ENCODE data around the gene CERK. TPM values are rescaled to one million over a fixed set of nuclear protein-coding genes. Genes with fewer than 3 reads are reported as not detected.

The CERK gene
- total RNA-seq, 1 donor from 2014 or later, result 26.1 TPM

DNA sequence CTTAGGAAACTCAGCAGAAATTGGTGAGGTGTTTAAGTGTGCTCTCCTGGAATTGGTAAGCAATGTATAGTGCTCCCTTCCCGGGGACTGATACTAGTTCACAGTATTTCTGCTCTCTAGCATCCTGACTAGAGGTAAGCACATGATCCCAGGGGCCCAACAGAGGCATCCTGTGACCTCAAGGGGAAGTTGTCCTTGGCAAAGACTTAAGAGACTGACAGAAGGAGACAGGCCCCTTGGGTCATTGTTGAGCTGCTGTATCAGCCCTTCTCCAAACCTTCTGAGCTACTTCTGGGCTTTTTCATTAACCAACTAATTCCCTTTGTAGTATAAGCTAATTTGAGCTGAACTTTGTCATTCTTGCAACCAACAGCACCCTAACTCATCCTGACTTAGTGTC, 20.1 kb upstream of the CERK start:
- Histone ChIP-seq H3K36me3 (no peaks in the 10 kb centered on the region), H3K4me1 (peaks cover 41% of the 10 kb centered on the region), H3K9me3 (peaks cover 9% of the 10 kb centered on the region), H3K27me3 (ENCODE audit: low read depth) (no peaks in the 10 kb centered on the region), H3K4me3 (no peak overlapping the region), H3K27ac (no peak overlapping the region)
- intact Hi-C loops (cut with DNase I), result no loop called here
- DNase-seq (peak; percentile 35), ATAC-seq (no peak)
- TF ChIP-seq, protein P1, sequence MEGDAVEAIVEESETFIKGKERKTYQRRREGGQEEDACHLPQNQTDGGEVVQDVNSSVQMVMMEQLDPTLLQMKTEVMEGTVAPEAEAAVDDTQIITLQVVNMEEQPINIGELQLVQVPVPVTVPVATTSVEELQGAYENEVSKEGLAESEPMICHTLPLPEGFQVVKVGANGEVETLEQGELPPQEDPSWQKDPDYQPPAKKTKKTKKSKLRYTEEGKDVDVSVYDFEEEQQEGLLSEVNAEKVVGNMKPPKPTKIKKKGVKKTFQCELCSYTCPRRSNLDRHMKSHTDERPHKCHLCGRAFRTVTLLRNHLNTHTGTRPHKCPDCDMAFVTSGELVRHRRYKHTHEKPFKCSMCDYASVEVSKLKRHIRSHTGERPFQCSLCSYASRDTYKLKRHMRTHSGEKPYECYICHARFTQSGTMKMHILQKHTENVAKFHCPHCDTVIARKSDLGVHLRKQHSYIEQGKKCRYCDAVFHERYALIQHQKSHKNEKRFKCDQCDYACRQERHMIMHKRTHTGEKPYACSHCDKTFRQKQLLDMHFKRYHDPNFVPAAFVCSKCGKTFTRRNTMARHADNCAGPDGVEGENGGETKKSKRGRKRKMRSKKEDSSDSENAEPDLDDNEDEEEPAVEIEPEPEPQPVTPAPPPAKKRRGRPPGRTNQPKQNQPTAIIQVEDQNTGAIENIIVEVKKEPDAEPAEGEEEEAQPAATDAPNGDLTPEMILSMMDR (IDR thresholded peaks at IDR 0.05), result no peak

DNA sequence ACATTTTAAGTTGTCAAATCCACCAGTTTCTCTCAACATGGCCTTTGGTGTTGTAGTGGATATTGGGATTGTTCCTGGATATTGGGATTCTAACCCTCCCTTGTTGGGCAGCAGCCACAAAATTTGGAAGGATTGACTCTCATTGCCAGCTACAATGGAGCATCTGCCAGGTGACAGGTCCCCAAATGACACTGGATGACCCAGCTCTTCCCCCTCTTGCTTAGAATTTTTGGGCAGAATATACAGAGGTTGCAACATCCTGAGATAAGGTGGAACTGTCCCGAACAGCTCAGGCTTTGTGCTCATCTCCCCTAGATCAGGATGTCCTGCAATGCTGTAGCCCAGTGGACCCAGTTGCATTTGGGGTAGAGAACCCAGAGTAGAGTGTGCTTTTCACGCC, 19.1 kb upstream of the CERK start:
- Histone ChIP-seq H3K4me1 (peaks cover 48% of the 10 kb centered on the region), H3K27me3 (ENCODE audit: low read depth) (no peaks in the 10 kb centered on the region)
- intact Hi-C loops (cut with DNase I), result no loop called here

DNA sequence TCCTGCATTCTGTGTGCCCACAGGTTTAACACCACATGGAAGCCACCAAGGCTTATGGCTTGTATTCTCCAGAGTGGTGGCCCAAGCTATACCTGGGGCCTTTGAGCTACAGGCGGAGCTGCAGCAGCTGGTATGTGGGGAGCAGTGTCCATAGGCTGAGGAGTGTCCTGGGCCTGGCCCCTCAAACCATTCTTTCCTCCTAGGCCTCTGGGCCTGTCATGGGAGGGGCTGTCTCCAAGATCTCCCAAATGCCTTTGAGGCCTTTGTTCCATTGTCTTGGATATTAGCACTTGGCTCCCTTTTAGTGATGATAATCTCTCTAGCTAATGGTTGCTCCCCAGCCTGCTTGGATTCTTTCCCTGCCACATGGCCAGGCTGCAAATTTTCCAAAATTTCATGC, 18.0 kb upstream of the CERK start:
- DNase-seq (no peak), ATAC-seq (no peak)
- Histone ChIP-seq H3K27me3 (ENCODE audit: low read depth) (no peaks in the 10 kb centered on the region), H3K36me3 (no peaks in the 10 kb centered on the region), H3K4me1 (peaks cover 45% of the 10 kb centered on the region), H3K9me3 (peaks cover 9% of the 10 kb centered on the region), H3K27ac (no peak overlapping the region), H3K4me3 (no peak overlapping the region)
- intact Hi-C loops (cut with DNase I), result no loop called here
- TF ChIP-seq, protein P1 (IDR thresholded peaks at IDR 0.05), result no peak

More for the DNA sequence above, 19.1 kb upstream of the CERK start:
- Histone ChIP-seq H3K27ac (no peak overlapping the region), H3K4me3 (no peak overlapping the region), H3K9me3 (peaks cover 9% of the 10 kb centered on the region), H3K36me3 (no peaks in the 10 kb centered on the region)
- DNase-seq (no peak), ATAC-seq (no peak)
- TF ChIP-seq, protein P1 (IDR thresholded peaks at IDR 0.05), result no peak

DNA sequence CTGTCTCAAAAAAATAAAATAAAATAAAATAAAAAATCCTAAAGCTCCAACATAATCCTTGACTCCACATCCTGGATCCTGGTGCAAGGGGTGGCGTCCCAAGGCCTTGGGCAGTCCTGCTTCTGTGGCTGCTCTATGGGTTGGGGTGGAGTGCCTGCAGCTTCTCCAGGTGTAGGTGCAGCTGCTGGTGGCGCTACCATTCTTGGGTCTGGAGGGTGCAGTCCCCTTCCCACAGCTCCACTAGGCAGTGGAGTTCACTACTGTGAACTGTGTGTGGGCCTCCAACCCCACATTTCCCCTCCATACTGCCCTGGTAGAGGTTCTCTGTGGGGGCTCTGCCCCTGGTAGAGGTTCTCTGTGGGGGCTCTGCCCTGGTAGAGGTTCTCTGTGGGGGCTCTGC, 17.5 kb upstream of the CERK start:
- H3K4me1 ChIP-seq, result peaks cover 49% of the 10 kb centered on the region
- no peak overlapping the region for H3K4me3 ChIP-seq
- no peak overlapping the region for H3K27ac ChIP-seq
- no peaks in the 10 kb centered on the region for H3K27me3 ChIP-seq (ENCODE audit: low read depth)
- intact Hi-C loops (cut with DNase I), result no loop called here
- ATAC-seq (no peak), DNase-seq (peak; percentile 20)
- no peaks in the 10 kb centered on the region for H3K36me3 ChIP-seq
- TF ChIP-seq, protein P1 (IDR thresholded peaks at IDR 0.05), result no peak
- peaks cover 9% of the 10 kb centered on the region for H3K9me3 ChIP-seq

DNA sequence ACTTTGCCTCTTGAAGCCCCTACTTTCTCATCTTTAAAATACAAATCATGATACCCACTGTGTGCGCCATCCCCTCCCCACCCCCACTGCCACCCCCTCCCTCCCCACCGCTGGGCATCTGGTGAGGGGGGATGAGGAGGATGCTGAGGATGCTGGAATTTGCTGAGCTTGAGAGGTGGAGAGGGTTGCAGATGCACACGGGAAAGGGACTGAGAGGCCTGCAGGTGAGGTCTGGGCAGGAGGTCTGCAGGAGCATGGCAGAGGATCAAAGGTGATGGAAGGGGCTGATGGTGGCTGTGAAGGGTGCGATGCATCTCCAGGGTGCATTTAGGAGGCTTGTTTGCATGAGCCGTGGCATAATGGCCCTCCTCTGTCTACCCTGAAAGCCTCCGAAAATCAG, 16.8 kb upstream of the CERK start:
- ATAC-seq (no peak), DNase-seq (no peak)
- Histone ChIP-seq H3K27ac (peak overlapping the region; percentile 91), H3K4me1 (peaks cover 56% of the 10 kb centered on the region), H3K27me3 (ENCODE audit: low read depth) (no peaks in the 10 kb centered on the region), H3K36me3 (no peaks in the 10 kb centered on the region), H3K4me3 (peak overlapping the region; percentile 1), H3K9me3 (peaks cover 9% of the 10 kb centered on the region)
- TF ChIP-seq, protein P1 (IDR thresholded peaks at IDR 0.05), result no peak
- intact Hi-C loops (cut with DNase I), result no loop called here
